Panc1 (cell line): ENCODE results near the gene EPHA7. TPM values are rescaled to one million over a fixed set of nuclear protein-coding genes. Genes with fewer than 3 reads are reported as not detected.

Source experiments
- ATAC-seq: fragments of 200-7000 bp; cut with Tn5 transposase; 2 replicates; pipeline ENCODE4 v1.9.1; 2020; ENCODE audit warnings: mild to moderate bottlenecking, moderate library complexity
- BruUV-seq: library from RNA; stranded (reverse); fragments of 400-500 nt; replicated peaks from 2 replicates; lab custom pipeline; 2021; lab: Mats Ljungman, UMichigan
- CTCF ChIA-PET: fragments of 300-600 bp; sonication (Branson Sonifier 250); formaldehyde crosslinking; loops from one replicate; lab custom pipeline; 2022; ENCODE audit warnings: antibody characterized with exemption; lab: Charles Lee
- POLR2A ChIA-PET: fragments of 300-600 bp; sonication (Branson Sonifier 250); formaldehyde crosslinking; loops from one replicate; lab custom pipeline; 2022; ENCODE audit warnings: antibody characterized with exemption; lab: Charles Lee
- DNase-seq: peaks from one replicate; pipeline ENCODE4 v3.0.0-alpha.2; 2010; ENCODE audit warnings: low read depth, low spot score
- H3K27ac ChIP-seq: 2 replicates; pipeline ENCODE4 v1.5.1; 2011; ENCODE audit warnings: mild to moderate bottlenecking, low read length, inconsistent platforms
- H3K27me3 ChIP-seq: fragments of 200-500 bp; sonication (Bioruptor generic); 2 replicates; pipeline ENCODE4 v1.6.0; 2014; ENCODE audit warnings: low read length, inconsistent platforms; ENCODE audit not compliant: control insufficient read depth, insufficient read depth
- H3K36me3 ChIP-seq: fragments of 200-500 bp; sonication (Bioruptor generic); 2 replicates; pipeline ENCODE4 v1.5.1; 2014; ENCODE audit warnings: inconsistent platforms, mild to moderate bottlenecking, low read length, moderate library complexity; ENCODE audit not compliant: control insufficient read depth, insufficient read depth
- H3K4me1 ChIP-seq: 2 replicates; pipeline ENCODE4 v1.5.1; 2011; ENCODE audit warnings: inconsistent platforms, mild to moderate bottlenecking, low read length, moderate library complexity; ENCODE audit not compliant: control insufficient read depth, insufficient read depth
- H3K4me3 ChIP-seq, 2 experiments: 2 replicates each; pipeline ENCODE4 v1.5.1; 2011 to 2012; ENCODE audit warnings: low read depth in 2 of 2, low read length in 2 of 2, mild to moderate bottlenecking in 2 of 2, inconsistent platforms in 1 of 2, moderate library complexity in 1 of 2
- H3K9me3 ChIP-seq: fragments of 200-500 bp; sonication (Bioruptor generic); 2 replicates; pipeline ENCODE4 v1.5.1; 2014; ENCODE audit warnings: low read depth, mild to moderate bottlenecking, inconsistent platforms, low read length, moderate library complexity; ENCODE audit not compliant: control insufficient read depth, insufficient read depth
- CTCF ChIP-seq: fragments of 450-650 bp; IDR thresholded peaks from 2 replicates; pipeline ENCODE4 v1.5.1; 2017; ENCODE audit warnings: mild to moderate bottlenecking
- POLR2AphosphoS5 ChIP-seq: IDR thresholded peaks from 2 replicates; pipeline ENCODE4 v1.6.1; 2012; ENCODE audit warnings: mild to moderate bottlenecking, low read depth, low read length, moderate library complexity
- REST ChIP-seq, 2 experiments: IDR thresholded peaks; 2 replicates each; pipeline ENCODE4 v1.6.1; 2011 to 2012; ENCODE audit warnings: low read depth in 2 of 2, control low read depth in 1 of 2, low read length in 1 of 2, mild to moderate bottlenecking in 1 of 2, moderate library complexity in 1 of 2; ENCODE audit not compliant: insufficient read depth in 1 of 2
- SIN3A ChIP-seq: IDR thresholded peaks from 2 replicates; pipeline ENCODE4 v1.6.1; 2012; ENCODE audit warnings: low read depth, mild to moderate bottlenecking, low read length, moderate library complexity, borderline replicate concordance; ENCODE audit not compliant: insufficient read depth
- TCF7L2 ChIP-seq: IDR thresholded peaks from 2 replicates; pipeline ENCODE4 v1.6.1; 2011; ENCODE audit warnings: mild to moderate bottlenecking, low read depth, low read length, inconsistent platforms
- in situ Hi-C: cut with HindIII; loops from 2 replicates; pipeline ENCODE4 v1.10.0; 2016; ENCODE audit warnings: low sequenced_read_pairs, low pct_unique_long_range_greater_than_20kb
- intact Hi-C: fragments of 100-400 bp; cut with micrococcal nuclease; formaldehyde crosslinking; loops from one replicate; pipeline ENCODE4 v1.10.0; 2022; ENCODE audit not compliant: unreplicated experiment
- total RNA-seq: library from RNA; stranded (reverse); gene quantifications from one replicate; pipeline ENCODE4 v1.2.1, GENCODE V29; 2021; ENCODE audit not compliant: unreplicated experiment

Gene EPHA7
- total RNA-seq, 1 experiment from 2014 or later, result 8.6 TPM

- no TSS peak for BruUV-seq
- no peaks in the 10 kb centered on the region for H3K4me1 ChIP-seq
- no peak for ATAC-seq
- POLR2A ChIA-PET, result no interaction called here
- no peak for DNase-seq
- intact Hi-C loops, result no loop called here
- CTCF ChIA-PET, result no interaction called here
- TF ChIP-seq TCF7L2 (no peak), POLR2AphosphoS5 (no peak), CTCF (no peak), REST (IDR thresholded peaks at IDR 0.05; ENCODE audit: insufficient read depth in 1 of 2, low read depth in 2 of 2, low read length in 1 of 2) (no peak), SIN3A (no peak)
- no peaks in the 10 kb centered on the region for H3K27me3 ChIP-seq
- H3K9me3 ChIP-seq, result no peaks in the 10 kb centered on the region
- H3K4me3 ChIP-seq, result no peak overlapping the region
- in situ Hi-C loops, result no loop called here
- no peaks in the 10 kb centered on the region; the same call in 1 of the 2 replicates for H3K36me3 ChIP-seq
- H3K27ac ChIP-seq, result no peak overlapping the region
These were observed 43.3 kb downstream of the EPHA7 start for GRCh38 chr6:93376026-93376540.

GRCh38 chr6:93373445-93373844, 45.9 kb downstream of the EPHA7 start:
- intact Hi-C loops, result no loop called here
- Histone ChIP-seq H3K4me1 (no peaks in the 10 kb centered on the region), H3K27ac (no peak overlapping the region), H3K27me3 (no peaks in the 10 kb centered on the region), H3K9me3 (no peaks in the 10 kb centered on the region), H3K36me3 (no peaks in the 10 kb centered on the region), H3K4me3 (no peak overlapping the region)
- in situ Hi-C loops, result no loop called here
- no peak for ATAC-seq
- no peak for DNase-seq
- TF ChIP-seq SIN3A (no peak), REST (IDR thresholded peaks at IDR 0.05; ENCODE audit: insufficient read depth in 1 of 2, low read depth in 2 of 2, low read length in 1 of 2) (no peak), CTCF (no peak), POLR2AphosphoS5 (no peak), TCF7L2 (no peak)
- CTCF ChIA-PET, result interaction anchor here (0.7 kb wide), 1 partner anchor 404 kb away, joined by 4 read pairs; no protein-coding TSS in a partner anchor
- BruUV-seq, result no TSS peak
- POLR2A ChIA-PET, result interaction anchor here (0.7 kb wide), 1 partner anchor 232 kb away, joined by 3 read pairs; no protein-coding TSS in a partner anchor
